Measurements from ENCODE around the gene PAM. TPM values are rescaled to one million over a fixed set of nuclear protein-coding genes. Genes with fewer than 3 reads are reported as not detected.

PAM gene
- total RNA-seq, 2 experiments from 2014 or later = 63.4 to 65.8 TPM

DNA sequence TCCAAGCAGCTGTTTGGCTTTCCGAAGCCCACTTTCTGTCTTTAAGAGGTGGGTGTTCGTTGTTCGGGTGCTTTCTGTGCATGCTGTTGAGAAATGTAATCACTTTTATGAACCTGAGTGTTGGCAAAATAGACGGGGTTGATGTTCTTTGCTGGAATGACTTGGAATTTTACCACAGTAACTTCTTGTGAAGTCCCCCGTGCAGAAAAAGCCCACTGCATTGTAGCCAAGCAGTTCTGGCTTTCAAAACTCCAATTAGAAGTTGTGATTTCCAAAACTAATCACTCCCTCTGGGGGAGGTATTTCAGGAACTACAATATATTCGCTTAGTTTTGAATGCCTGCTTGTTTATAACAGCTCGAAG lies 111.1 kb downstream of the PAM start:
- H3K9me3 Mint-ChIP-seq = no peaks in the 10 kb centered on the region
- ATAC-seq (no peak), DNase-seq (no peak)
- intact Hi-C loops (cut with micrococcal nuclease) = no loop called here
- H3K27ac Mint-ChIP-seq = no peak overlapping the region
- H3K27me3 Mint-ChIP-seq = peaks cover 18% of the 10 kb centered on the region
- H3K36me3 Mint-ChIP-seq (ENCODE audit: low read depth) = peaks cover 25% of the 10 kb centered on the region
- TF ChIP-seq, protein P1, sequence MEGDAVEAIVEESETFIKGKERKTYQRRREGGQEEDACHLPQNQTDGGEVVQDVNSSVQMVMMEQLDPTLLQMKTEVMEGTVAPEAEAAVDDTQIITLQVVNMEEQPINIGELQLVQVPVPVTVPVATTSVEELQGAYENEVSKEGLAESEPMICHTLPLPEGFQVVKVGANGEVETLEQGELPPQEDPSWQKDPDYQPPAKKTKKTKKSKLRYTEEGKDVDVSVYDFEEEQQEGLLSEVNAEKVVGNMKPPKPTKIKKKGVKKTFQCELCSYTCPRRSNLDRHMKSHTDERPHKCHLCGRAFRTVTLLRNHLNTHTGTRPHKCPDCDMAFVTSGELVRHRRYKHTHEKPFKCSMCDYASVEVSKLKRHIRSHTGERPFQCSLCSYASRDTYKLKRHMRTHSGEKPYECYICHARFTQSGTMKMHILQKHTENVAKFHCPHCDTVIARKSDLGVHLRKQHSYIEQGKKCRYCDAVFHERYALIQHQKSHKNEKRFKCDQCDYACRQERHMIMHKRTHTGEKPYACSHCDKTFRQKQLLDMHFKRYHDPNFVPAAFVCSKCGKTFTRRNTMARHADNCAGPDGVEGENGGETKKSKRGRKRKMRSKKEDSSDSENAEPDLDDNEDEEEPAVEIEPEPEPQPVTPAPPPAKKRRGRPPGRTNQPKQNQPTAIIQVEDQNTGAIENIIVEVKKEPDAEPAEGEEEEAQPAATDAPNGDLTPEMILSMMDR (IDR thresholded peaks at IDR 0.05) = no peak
- ChIA-PET POLR2A (interaction anchor here (0.6 kb wide), 1 partner anchor 254 kb away, joined by 3 read pairs; the partner anchor contains the start of genes GIN1 and PPIP5K2), CTCF (no interaction called here)
- H3K4me3 Mint-ChIP-seq = peak overlapping the region; percentile 60
- H3K4me1 Mint-ChIP-seq (ENCODE audit: low read depth) = peaks cover 13% of the 10 kb centered on the region

- H3K4me1 Mint-ChIP-seq (ENCODE audit: low read depth) = peaks cover 13% of the 10 kb centered on the region
- no peak overlapping the region for H3K27ac Mint-ChIP-seq
- CTCF ChIA-PET = interaction anchor here (1.1 kb wide), 1 partner anchor 10 kb away, joined by 3 read pairs; no protein-coding TSS in a partner anchor
- intact Hi-C loops (cut with micrococcal nuclease) = no loop called here
- TF ChIP-seq, protein P1 (IDR thresholded peaks at IDR 0.05) = no peak
- POLR2A ChIA-PET = no interaction called here
- no peak overlapping the region for H3K4me3 Mint-ChIP-seq
- DNase-seq (no peak), ATAC-seq (no peak)
- H3K36me3 Mint-ChIP-seq (ENCODE audit: low read depth) = peaks cover 25% of the 10 kb centered on the region
- no peaks in the 10 kb centered on the region for H3K9me3 Mint-ChIP-seq
- peaks cover 18% of the 10 kb centered on the region for H3K27me3 Mint-ChIP-seq
These were observed 113.0 kb downstream of the PAM start for GRCh38 chr5:102867992-102868662.

DNA sequence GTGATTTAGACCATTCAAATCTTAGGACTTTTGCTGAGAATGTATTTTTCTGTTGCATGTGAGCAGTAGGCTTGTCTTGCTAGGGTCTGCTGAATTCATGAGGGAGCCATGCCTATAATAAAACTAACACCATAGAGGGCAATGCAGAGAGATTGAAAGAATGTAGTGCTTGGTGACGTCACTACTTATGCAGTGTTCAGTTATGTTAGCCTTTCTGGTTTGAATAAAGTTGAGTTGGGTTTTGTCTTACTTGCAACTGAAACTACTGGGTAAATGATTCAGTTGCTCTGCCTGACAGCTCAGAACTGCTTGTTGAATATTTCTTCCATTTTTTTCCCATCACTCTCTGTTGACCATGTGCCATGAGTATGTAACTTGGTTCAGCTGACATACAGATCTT lies 114.1 kb downstream of the PAM start:
- CTCF ChIA-PET = no interaction called here
- H3K27me3 Mint-ChIP-seq = peaks cover 18% of the 10 kb centered on the region
- DNase-seq = no peak
- H3K36me3 Mint-ChIP-seq (ENCODE audit: low read depth) = peaks cover 31% of the 10 kb centered on the region
- no peak for ATAC-seq
- no peak overlapping the region for H3K4me3 Mint-ChIP-seq
- peaks cover 13% of the 10 kb centered on the region for H3K4me1 Mint-ChIP-seq (ENCODE audit: low read depth)
- POLR2A ChIA-PET = no interaction called here
- intact Hi-C loops (cut with micrococcal nuclease) = no loop called here
- no peak overlapping the region for H3K27ac Mint-ChIP-seq
- no peaks in the 10 kb centered on the region for H3K9me3 Mint-ChIP-seq
- TF ChIP-seq, protein P1 (IDR thresholded peaks at IDR 0.05) = no peak

GRCh38 chr5:102873379-102873932 lies 118.4 kb downstream of the PAM start:
- Mint-ChIP-seq H3K4me3 (no peak overlapping the region), H3K27ac (no peak overlapping the region), H3K36me3 (ENCODE audit: low read depth) (peaks cover 21% of the 10 kb centered on the region), H3K27me3 (no peaks in the 10 kb centered on the region), H3K9me3 (no peaks in the 10 kb centered on the region), H3K4me1 (ENCODE audit: low read depth) (no peaks in the 10 kb centered on the region)
- POLR2A ChIA-PET = no interaction called here
- intact Hi-C loops (cut with micrococcal nuclease) = no loop called here
- no peak for DNase-seq
- CTCF ChIA-PET = no interaction called here
- TF ChIP-seq, protein P1 (IDR thresholded peaks at IDR 0.05) = no peak
- no peak for ATAC-seq

- no peaks in the 10 kb centered on the region for H3K27me3 Mint-ChIP-seq
- H3K4me3 Mint-ChIP-seq = no peak overlapping the region
- H3K9me3 Mint-ChIP-seq = no peaks in the 10 kb centered on the region
- TF ChIP-seq, protein P1 (IDR thresholded peaks at IDR 0.05) = no peak
- DNase-seq (no peak), ATAC-seq (no peak)
- no peak overlapping the region for H3K27ac Mint-ChIP-seq
- ChIA-PET CTCF (no interaction called here), POLR2A (no interaction called here)
- no peaks in the 10 kb centered on the region for H3K4me1 Mint-ChIP-seq (ENCODE audit: low read depth)
- H3K36me3 Mint-ChIP-seq (ENCODE audit: low read depth) = peaks cover 19% of the 10 kb centered on the region
- intact Hi-C loops (cut with micrococcal nuclease) = no loop called here
These were observed 118.9 kb downstream of the PAM start for GRCh38 chr5:102874054-102874453.
